ENCODE measurements around the gene DYDC2. TPM values are rescaled to one million over a fixed set of nuclear protein-coding genes. Genes with fewer than 3 reads are reported as not detected.
A peak's percentile ranks its signal among the peaks of the same experiment; 100 is the strongest.

The DYDC2 gene, protein sequence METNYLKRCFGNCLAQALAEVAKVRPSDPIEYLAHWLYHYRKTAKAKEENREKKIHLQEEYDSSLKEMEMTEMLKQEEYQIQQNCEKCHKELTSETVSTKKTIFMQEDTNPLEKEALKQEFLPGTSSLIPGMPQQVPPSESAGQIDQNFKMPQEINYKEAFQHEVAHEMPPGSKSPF
- total RNA-seq (1 to 10 TPM in 1 of 2 donors, not detected in 1; 3.0 TPM), polyA plus RNA-seq (ENCODE audit: insufficient read length in 6 of 6) (1 to 10 TPM in 5 of 6 donors, under 1 TPM in 1; 0.64 to 4.2 (median 2.9) TPM)
- long read RNA-seq, donor 1 = 0 reads
- long read RNA-seq, donor 2, partial matches to known transcripts = 0 of 1 reads
- long read RNA-seq, donor 2, other reads (novel, unspliced or antisense) = 0 of 1 reads
- long read RNA-seq, donor 3 = 0 reads
- long read RNA-seq, donor 4 = 0 reads
- long read RNA-seq, donor 5, partial matches to known transcripts = 0 of 3 reads
- long read RNA-seq, donor 5, other reads (novel, unspliced or antisense) = 0 of 3 reads
- long read RNA-seq, donor 6 = 0 reads
- long read RNA-seq, donor 7 = 0 reads
- long read RNA-seq, donor 8 = 0 reads
- long read RNA-seq, donor 9 = 0 reads
- long read RNA-seq, donor 10, partial matches to known transcripts = 0 of 2 reads
- long read RNA-seq, donor 10, other reads (novel, unspliced or antisense) = 1 of 2 reads
- long read RNA-seq, donor 11, transcript DYDC2-206 (4 exons, 1,173 nt) = major isoform, 5 of 9 reads
- long read RNA-seq, donor 11, partial matches to known transcripts = 0 of 9 reads
- long read RNA-seq, donor 11, other reads (novel, unspliced or antisense) = 0 of 9 reads
- long read RNA-seq, donor 12, partial matches to known transcripts = 0 of 1 reads
- long read RNA-seq, donor 12, other reads (novel, unspliced or antisense) = 0 of 1 reads

GRCh38 chr10:80356563-80356988 lies at the start of gene DYDC2, which contains the start of gene DYDC1:
DYDC2 (plus strand) TSS chr10:80356781; CDS start chr10:80362444, 5,663 bp downstream.
DYDC1 (minus strand) TSS chr10:80356755; CDS start chr10:80352601, 4,154 bp downstream.
- intact Hi-C loops (cut with DNase I) = no loop called here

DNA sequence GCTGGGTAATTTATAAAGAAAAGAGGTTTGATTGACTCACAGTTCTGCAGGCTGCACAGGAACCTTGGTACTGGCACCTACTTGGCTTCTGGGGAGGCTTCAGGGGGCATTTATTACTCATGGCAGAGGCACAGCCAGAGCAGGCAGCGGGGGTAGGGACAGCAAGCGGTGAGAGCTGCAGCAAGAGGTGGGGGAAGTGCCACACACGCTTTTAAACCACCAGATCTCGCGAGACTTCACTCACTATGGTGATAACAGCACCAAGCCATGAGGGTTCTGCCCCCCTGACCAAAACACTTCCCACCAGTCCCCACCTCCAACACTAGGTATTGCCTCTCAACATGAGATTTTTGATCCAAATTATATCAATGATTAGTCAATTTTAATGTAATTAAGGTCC lies 43.1 kb upstream of the DYDC2 start:
- Histone ChIP-seq H3K27ac (no peak overlapping the region), H3K4me1 (no peaks in the 10 kb centered on the region), H3K9me3 (no peaks in the 10 kb centered on the region), H3K36me3 (no peaks in the 10 kb centered on the region), H3K4me3 (no peak overlapping the region), H3K27me3 (no peaks in the 10 kb centered on the region)
- DNase-seq (no peak), ATAC-seq (no peak)
- intact Hi-C loops (cut with DNase I) = no loop called here
- TF ChIP-seq, protein P1, sequence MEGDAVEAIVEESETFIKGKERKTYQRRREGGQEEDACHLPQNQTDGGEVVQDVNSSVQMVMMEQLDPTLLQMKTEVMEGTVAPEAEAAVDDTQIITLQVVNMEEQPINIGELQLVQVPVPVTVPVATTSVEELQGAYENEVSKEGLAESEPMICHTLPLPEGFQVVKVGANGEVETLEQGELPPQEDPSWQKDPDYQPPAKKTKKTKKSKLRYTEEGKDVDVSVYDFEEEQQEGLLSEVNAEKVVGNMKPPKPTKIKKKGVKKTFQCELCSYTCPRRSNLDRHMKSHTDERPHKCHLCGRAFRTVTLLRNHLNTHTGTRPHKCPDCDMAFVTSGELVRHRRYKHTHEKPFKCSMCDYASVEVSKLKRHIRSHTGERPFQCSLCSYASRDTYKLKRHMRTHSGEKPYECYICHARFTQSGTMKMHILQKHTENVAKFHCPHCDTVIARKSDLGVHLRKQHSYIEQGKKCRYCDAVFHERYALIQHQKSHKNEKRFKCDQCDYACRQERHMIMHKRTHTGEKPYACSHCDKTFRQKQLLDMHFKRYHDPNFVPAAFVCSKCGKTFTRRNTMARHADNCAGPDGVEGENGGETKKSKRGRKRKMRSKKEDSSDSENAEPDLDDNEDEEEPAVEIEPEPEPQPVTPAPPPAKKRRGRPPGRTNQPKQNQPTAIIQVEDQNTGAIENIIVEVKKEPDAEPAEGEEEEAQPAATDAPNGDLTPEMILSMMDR (IDR thresholded peaks at IDR 0.05) = no peak

More at GRCh38 chr10:80356563-80356988, at the start of gene DYDC2, which contains the start of gene DYDC1:
- TF ChIP-seq, protein P1 (IDR thresholded peaks at IDR 0.05) = no peak
- no peaks in the 10 kb centered on the region for H3K9me3 ChIP-seq
- peaks cover 17 to 41% of the 10 kb centered on the region in 2 donors for H3K27me3 ChIP-seq
- peaks cover 9 to 16% of the 10 kb centered on the region in 2 donors for H3K4me1 ChIP-seq
- H3K4me3 ChIP-seq = peak within 1 kb of the TSS; percentile 24 to 31
- no peaks in the 10 kb centered on the region for H3K36me3 ChIP-seq
- H3K27ac ChIP-seq = no peak within 1 kb of the TSS
- DNase-seq = peak; percentile 52 to 89 (median 72)
- ATAC-seq = peak; percentile 94

DNA sequence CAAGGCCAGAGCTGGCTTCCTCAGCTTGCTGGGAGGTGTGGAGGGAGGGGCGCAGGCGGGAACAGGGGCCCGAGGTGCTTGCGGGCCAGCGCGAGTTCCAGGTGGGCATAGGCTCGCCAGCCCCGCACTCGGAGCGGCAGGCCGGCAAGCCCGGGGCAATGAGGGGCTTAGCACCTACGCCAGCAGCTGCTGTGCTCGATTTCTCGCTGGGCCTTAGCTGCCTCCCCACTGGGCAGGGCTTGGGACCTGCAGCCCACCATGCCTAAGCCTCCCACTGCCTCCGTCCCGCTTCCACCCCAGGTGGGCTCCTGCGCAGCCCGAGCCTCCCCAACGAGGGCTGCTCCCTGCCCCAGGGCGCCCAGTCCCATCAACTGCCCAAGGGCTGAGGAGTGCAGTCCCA lies 41.2 kb upstream of the DYDC2 start:
- intact Hi-C loops (cut with DNase I) = no loop called here
- no peaks in the 10 kb centered on the region for H3K9me3 ChIP-seq
- peak in 1 of 4 donors; percentile 74 for DNase-seq
- no peak overlapping the region for H3K4me3 ChIP-seq
- no peak overlapping the region for H3K27ac ChIP-seq
- no peaks in the 10 kb centered on the region for H3K4me1 ChIP-seq
- H3K36me3 ChIP-seq = no peaks in the 10 kb centered on the region
- no peaks in the 10 kb centered on the region for H3K27me3 ChIP-seq
- ATAC-seq = no peak
- TF ChIP-seq, protein P1 (IDR thresholded peaks at IDR 0.05) = no peak

GRCh38 chr10:80318742-80319141 lies 37.8 kb upstream of the DYDC2 start:
- no peak for ATAC-seq
- no peaks in the 10 kb centered on the region for H3K4me1 ChIP-seq

More at GRCh38 chr10:80318742-80319141, 37.8 kb upstream of the DYDC2 start:
- Histone ChIP-seq H3K27me3 (peaks cover 0 to 4% of the 10 kb centered on the region in 2 donors), H3K36me3 (no peaks in the 10 kb centered on the region), H3K4me3 (no peak overlapping the region), H3K27ac (no peak overlapping the region), H3K9me3 (no peaks in the 10 kb centered on the region)
- intact Hi-C loops (cut with DNase I) = no loop called here
- DNase-seq = no peak
- TF ChIP-seq, protein P1 (IDR thresholded peaks at IDR 0.05) = no peak

Measured in left lung (tissue), 14 donors.